ENCODE measurements around the gene GPR55. TPM values are rescaled to one million over a fixed set of nuclear protein-coding genes. Genes with fewer than 3 reads are reported as not detected.

The GPR55 gene
- total RNA-seq, 1 donor from 2014 or later: not detected

GRCh38 chr2:230934231-230935129 is 9.4 kb upstream of the GPR55 start:
- no peak for DNase-seq

- no peak for DNase-seq
These were observed 8.6 kb upstream of the GPR55 start for GRCh38 chr2:230933521-230934180.

GRCh38 chr2:230932556-230933511 is 7.8 kb upstream of the GPR55 start:
- peak; percentile 78 for DNase-seq

- DNase-seq: no peak
These were observed 6.7 kb upstream of the GPR55 start for GRCh38 chr2:230931556-230932231.

GRCh38 chr2:230930928-230931555 is 6.0 kb upstream of the GPR55 start:
- no peak for DNase-seq

GRCh38 chr2:230930149-230930780 is 5.2 kb upstream of the GPR55 start:
- DNase-seq: peak; percentile 44

- DNase-seq: no peak
These were observed 4.5 kb upstream of the GPR55 start for GRCh38 chr2:230929381-230930148.

GRCh38 chr2:230928701-230929380 is 3.8 kb upstream of the GPR55 start:
- no peak for DNase-seq

DNA sequence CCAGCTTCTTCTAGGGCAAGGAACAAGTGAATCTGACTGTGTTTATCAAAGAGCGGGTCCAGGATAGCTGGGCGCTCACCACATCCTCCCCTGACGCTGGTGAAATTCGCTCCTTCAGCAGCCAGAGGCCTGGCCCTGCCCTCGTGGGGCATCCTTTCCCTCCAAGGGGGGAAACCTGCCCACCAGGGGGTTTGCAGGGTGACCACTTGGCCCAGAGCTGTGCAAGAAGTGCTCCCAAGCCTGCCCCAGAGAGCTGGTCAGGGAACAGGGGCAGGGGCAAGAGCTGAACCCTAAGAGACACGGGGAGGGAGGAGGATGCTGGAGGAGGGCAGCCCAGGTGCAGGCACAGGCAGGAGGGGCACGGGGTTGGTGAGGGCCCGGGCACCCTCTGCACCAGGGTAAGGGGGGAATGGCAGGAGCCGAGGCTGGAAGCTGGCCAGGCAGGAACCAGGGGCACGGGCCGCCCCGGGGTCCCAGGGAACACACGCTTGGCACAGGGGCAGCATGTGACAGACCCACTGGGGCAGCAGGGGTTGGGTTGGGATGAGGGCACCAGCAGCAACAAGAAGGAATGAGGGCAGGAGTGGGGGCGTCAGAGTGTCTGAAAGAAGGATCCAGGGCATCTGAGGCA is 2.8 kb upstream of the GPR55 start:
- no peak for DNase-seq

DNA sequence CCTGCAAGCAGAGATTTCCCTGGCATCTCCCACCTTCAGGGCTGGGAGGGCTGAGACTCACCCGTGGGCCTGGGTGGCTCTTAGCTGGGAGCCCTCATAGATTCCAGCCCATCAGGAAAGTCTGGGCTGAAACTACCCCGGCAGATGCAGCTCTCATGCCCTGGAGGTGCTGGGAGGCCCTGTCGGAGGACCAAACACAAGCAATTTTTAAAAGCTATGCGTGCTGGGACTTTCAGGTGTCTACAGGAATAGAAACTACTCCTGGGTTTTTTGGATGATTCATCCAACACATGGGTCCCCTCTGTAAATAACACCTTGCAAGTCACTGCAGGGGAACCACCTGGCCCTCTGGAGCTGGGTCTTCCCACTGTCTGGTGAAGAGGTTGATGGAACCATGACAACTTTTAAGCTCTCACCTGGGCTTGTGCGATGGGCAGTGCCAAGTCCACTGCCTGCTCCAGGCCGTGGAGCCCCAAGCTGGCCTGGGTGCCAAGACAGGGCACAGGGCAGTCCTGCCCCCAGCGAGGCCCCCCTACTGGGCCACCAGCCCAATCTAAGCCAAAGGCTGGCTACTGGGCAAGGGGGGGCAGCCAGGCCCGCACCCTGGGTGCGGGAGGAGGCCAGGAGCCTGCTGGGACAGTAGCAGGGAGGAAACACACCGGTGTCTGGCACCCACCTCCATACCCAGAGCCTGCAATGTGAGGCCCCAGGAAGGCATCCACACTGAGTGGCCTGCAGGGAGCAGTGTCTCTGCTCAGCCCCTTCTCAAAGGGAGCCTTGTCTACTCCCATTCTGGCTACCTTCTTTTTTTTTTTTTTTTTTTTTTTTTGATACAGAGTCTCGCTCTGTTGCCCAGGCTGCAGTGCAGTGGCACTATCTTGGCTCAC is 1.1 kb upstream of the GPR55 start:
- DNase-seq: no peak

DNA sequence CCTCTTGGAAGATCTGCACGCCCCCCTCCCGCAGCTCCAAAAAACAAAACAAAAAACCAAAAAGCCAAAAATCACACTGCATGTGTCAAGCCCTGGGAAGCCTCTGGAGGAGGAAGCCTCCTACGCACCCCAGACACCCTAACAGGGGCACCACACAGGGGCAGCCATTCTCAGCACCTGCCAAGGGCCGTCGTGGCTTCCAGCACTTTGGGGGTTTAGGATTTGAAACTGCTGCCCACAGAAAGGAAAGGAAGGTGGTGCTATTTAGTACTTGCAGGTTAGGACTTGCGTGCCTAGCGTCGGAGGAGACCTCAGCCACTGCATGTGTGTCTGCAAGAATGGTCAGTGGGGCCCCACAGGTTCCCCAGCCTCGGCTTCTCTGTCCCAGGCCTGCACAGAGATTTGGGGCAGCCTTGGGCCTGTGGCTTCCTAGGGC is 419 bp upstream of the GPR55 start:
- no peak for DNase-seq

DNA sequence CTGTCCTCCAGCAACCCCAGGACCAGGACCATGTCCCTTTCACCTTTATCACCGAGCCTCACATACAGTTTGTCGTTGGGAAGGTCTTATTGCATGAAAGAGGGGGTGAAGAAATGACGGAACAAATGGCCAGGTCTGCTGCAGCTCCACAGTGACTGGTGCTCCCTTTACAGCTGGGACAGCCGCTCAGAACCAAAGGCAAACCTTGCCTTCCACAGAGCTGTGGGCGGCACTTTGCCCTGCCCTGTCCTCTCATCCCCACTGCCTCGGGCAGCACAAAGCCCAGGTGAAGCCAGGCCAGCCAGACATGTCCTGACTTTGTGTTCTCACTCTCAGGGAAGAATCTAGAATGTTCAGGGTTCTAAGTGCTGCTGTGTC is 961 bp downstream of the GPR55 start:
- DNase-seq: no peak

DNA sequence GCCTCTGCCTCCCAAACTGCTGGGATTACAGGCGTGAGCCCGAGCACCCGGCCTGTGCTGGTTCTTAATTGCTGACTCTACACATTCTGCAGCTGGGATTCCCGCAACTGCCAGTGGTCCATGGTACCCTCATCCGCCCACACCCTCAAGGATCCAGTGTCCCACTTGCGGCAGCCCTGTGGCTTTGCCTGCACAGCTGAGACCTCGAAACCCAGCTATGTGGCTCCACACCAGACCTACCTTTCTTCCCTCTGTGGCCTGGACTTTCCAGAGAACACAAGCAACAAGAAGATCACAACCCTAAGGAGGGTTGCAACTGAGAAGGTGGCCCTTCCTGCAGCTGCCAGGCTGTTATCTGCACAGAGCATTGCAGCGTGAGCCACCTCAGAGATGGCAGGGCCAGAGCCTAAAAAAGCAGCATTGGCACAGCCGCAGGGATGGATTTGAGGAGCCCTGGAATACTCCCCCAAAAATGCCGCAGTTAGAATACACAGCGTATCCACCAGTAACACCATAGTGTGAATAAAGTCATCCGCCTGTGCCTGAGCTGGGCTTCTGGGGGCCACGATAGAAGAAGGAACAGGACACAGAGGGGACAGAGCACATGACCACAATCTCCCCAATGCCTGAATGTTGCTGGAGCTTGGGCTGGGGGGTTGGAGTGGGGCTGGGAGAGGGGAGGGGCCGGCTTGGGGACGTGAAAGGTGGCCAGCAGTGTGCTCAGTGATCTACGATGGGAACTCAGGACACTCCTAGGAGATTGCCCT is 1.9 kb downstream of the GPR55 start:
- no peak for DNase-seq

GRCh38 chr2:230921806-230922595 is 3.0 kb downstream of the GPR55 start:
- no peak for DNase-seq

DNA sequence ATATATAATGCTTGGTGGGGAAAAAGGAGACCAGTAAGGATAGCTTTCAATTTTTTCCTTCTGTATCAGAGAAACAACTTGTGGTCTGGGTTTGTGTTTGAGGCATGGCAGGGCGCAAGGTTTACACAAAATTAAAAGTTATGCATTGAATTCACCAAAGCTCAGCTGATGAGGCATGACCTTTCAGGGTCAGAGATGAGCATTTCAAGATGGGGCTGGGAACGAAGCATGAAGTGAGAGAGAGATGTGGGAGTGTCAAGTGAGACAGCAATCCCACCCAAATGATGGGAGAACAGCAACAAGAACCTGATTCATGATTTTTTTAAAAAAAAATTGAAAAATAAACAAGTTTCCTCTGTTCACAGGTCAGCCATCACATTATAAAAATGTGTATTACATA is 4.9 kb downstream of the GPR55 start:
- no peak for DNase-seq

- no peak for DNase-seq
These were observed 5.4 kb downstream of the GPR55 start for GRCh38 chr2:230919681-230920080.
